ENCODE results near the gene IL4I1. TPM values are rescaled to one million over a fixed set of nuclear protein-coding genes. Genes with fewer than 3 reads are reported as not detected.

The IL4I1 gene
- total and polyA plus RNA-seq, 2 of the 4 experiments (the other 2 are of a cell fraction) = 0.31 to 0.36 TPM

DNA sequence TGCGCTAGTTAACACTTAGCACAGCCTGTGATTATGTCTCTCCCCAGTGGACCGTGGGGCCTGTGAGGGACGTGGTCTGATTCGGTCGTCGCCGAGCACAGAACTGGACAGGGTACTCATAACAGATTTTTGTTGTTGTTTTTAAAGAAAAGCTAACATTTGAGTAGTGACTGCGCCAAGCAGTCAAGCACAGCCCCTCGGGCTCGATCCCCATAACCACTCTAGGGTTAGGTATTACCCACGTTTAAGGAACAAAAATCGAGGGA is 46.5 kb downstream of the IL4I1 start:
- peaks cover 15% of the 10 kb centered on the region for H3K9me1 ChIP-seq (ENCODE audit: insufficient read depth, low read length)
- in situ Hi-C loops (cut with MboI; ENCODE audit: low sequenced_read_pairs) = loop anchor here (10.0 kb wide), 1 partner anchor 165 kb away; the partner anchor contains the start of gene ADM5
- peaks cover 27 to 75% of the 10 kb centered on the region in 2 experiments for H3K79me1 ChIP-seq (ENCODE audit: low read depth in 1 of 2, low read length in 2 of 2)
- peak overlapping the region; percentile 20; the same call in 1 of the 2 replicates for H3K14ac ChIP-seq (replicated peaks; ENCODE audit: low read depth, low read length)
- ATAC-seq (ENCODE audit: low read depth) = no peak
- no TSS peak for BruUV-seq (replicated peaks)
- H3K4me2 ChIP-seq (ENCODE audit: low read depth, low read length) = peak overlapping the region; percentile 90
- no peak overlapping the region; the same call in 1 of the 2 replicates for H3K9ac ChIP-seq (ENCODE audit: low read depth, low read length)
- H3K27me3 ChIP-seq (ENCODE audit: control insufficient read depth, insufficient read depth, low read length) = no peaks in the 10 kb centered on the region
- intact Hi-C loops (cut with micrococcal nuclease) = no loop called here
- H2AFZ ChIP-seq (replicated peaks; ENCODE audit: low read length, poor library complexity) = no peak overlapping the region
- H4K5ac ChIP-seq (ENCODE audit: low read depth, low read length) = peak overlapping the region; percentile 66; the same call in 1 of the 2 replicates
- DNase-seq = no peak
- peaks cover 10% of the 10 kb centered on the region; the same call in 1 of the 2 replicates for H3K36me3 ChIP-seq (ENCODE audit: control insufficient read depth, insufficient read depth, low read length)
- H2BK15ac ChIP-seq (ENCODE audit: low read depth, low read length) = no peak overlapping the region
- H2AK5ac ChIP-seq (ENCODE audit: low read depth, low read length) = peak overlapping the region; percentile 22
- dilution Hi-C loops (cut with HindIII; ENCODE audit: low sequenced_read_pairs, unreplicated experiment) = no loop called here
- H3K18ac ChIP-seq (ENCODE audit: low read depth, low read length) = no peak overlapping the region
- no peak overlapping the region for H3K56ac ChIP-seq (ENCODE audit: extremely low read depth, insufficient read depth, low read length)
- no peak overlapping the region for H2BK120ac ChIP-seq (ENCODE audit: low read depth, low read length)
- no peaks in the 10 kb centered on the region for H3K9me3 ChIP-seq (ENCODE audit: control insufficient read depth, insufficient read depth, low read length)
- H4K91ac ChIP-seq (ENCODE audit: insufficient read depth, low read depth, low read length) = no peak overlapping the region
- H4K8ac ChIP-seq (ENCODE audit: low read depth in 2 of 2, low read length in 2 of 2) = peak overlapping the region; percentile 75 to 94; a peak in 3 of 4 replicates
- ChIA-PET CTCF (no interaction called here), POLR2A (ENCODE audit: unreplicated experiment) (interaction anchor here (0.6 to 0.9 kb wide), 3 partner anchors 25 to 210 kb away, joined by 3 to 4 read pairs (median 4); no protein-coding TSS in a partner anchor)
- H3K27ac ChIP-seq (ENCODE audit: insufficient read depth, low read length) = peak overlapping the region; percentile 15; the same call in 1 of the 2 replicates
- peak overlapping the region; percentile 60 for H3K4me3 ChIP-seq (ENCODE audit: insufficient read depth, low read depth, low read length)
- no peak overlapping the region for H2AK9ac ChIP-seq (replicated peaks; ENCODE audit: low read depth, low read length, poor library complexity)
- TF ChIP-seq, protein P1, sequence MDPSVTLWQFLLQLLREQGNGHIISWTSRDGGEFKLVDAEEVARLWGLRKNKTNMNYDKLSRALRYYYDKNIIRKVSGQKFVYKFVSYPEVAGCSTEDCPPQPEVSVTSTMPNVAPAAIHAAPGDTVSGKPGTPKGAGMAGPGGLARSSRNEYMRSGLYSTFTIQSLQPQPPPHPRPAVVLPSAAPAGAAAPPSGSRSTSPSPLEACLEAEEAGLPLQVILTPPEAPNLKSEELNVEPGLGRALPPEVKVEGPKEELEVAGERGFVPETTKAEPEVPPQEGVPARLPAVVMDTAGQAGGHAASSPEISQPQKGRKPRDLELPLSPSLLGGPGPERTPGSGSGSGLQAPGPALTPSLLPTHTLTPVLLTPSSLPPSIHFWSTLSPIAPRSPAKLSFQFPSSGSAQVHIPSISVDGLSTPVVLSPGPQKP (IDR thresholded peaks at IDR 0.05; ENCODE audit: borderline replicate concordance, low read depth, low read length) = no peak
- TF ChIP-seq CEBPB (IDR thresholded peaks at IDR 0.05; ENCODE audit: low read depth, low read length) = no peak
- TF ChIP-seq MAFK (IDR thresholded peaks at IDR 0.05; ENCODE audit: low read depth, low read length) = no peak
- TF ChIP-seq NFE2L2 (IDR thresholded peaks at IDR 0.05; ENCODE audit: low read depth, low read length) = no peak
- TF ChIP-seq, protein P2, sequence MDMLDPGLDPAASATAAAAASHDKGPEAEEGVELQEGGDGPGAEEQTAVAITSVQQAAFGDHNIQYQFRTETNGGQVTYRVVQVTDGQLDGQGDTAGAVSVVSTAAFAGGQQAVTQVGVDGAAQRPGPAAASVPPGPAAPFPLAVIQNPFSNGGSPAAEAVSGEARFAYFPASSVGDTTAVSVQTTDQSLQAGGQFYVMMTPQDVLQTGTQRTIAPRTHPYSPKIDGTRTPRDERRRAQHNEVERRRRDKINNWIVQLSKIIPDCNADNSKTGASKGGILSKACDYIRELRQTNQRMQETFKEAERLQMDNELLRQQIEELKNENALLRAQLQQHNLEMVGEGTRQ (IDR thresholded peaks at IDR 0.05; ENCODE audit: low read depth, low read length) = no peak
- no peak for TF ChIP-seq SMC3 (IDR thresholded peaks at IDR 0.05; ENCODE audit: low read depth, low read length)
- TF ChIP-seq MAZ (IDR thresholded peaks at IDR 0.05; ENCODE audit: borderline replicate concordance, low read depth, low read length) = no peak
- no peak for TF ChIP-seq FOS (IDR thresholded peaks at IDR 0.05; ENCODE audit: low read depth, low read length)
- no peak for TF ChIP-seq POLR2A (IDR thresholded peaks at IDR 0.05; ENCODE audit: low read depth, low read length)
- no peak for TF ChIP-seq RCOR1 (IDR thresholded peaks at IDR 0.05; ENCODE audit: insufficient replicate concordance, low read length)
- TF ChIP-seq BHLHE40 (IDR thresholded peaks at IDR 0.05; ENCODE audit: low read depth, low read length) = no peak
- TF ChIP-seq CTCF (conservative IDR thresholded peaks at IDR 0.05; ENCODE audit: low read depth, low read length) = no peak
- no peak for TF ChIP-seq MXI1 (IDR thresholded peaks at IDR 0.05; ENCODE audit: borderline replicate concordance, low read depth, low read length)
- no peak for TF ChIP-seq CHD1 (IDR thresholded peaks at IDR 0.05; ENCODE audit: low read depth, low read length)
- no peak for TF ChIP-seq RAD21 (IDR thresholded peaks at IDR 0.05; ENCODE audit: low read length)
- no peak for TF ChIP-seq RFX5 (IDR thresholded peaks at IDR 0.05; ENCODE audit: low read depth, low read length)
- no peak overlapping the region for H3K23ac ChIP-seq (ENCODE audit: low read depth, low read length)
- H3K4me1 ChIP-seq (ENCODE audit: control insufficient read depth, insufficient read depth, low read length) = peaks cover 16% of the 10 kb centered on the region
- H4K20me1 ChIP-seq (ENCODE audit: insufficient read depth, low read length) = peaks cover 44% of the 10 kb centered on the region
- 100% methylated on average over 1 of the region's 12 CpGs; no CpG with 5 or more reads in 1 of the 2 experiments for WGBS, 2 experiments (ENCODE audit: extremely low coverage in 2 of 2, insufficient read length in 1 of 2)
- peak overlapping the region; percentile 22 for H2BK5ac ChIP-seq (ENCODE audit: low read depth, low read length, poor library complexity, severe bottlenecking)
- H3K4ac ChIP-seq (ENCODE audit: low read depth, low read length) = peak overlapping the region; percentile 47
- no peak overlapping the region for H2BK20ac ChIP-seq (ENCODE audit: low read depth, low read length)
